ENCODE measurements around the gene PACRGL. TPM values are rescaled to one million over a fixed set of nuclear protein-coding genes. Genes with fewer than 3 reads are reported as not detected.

Gene PACRGL
- total RNA-seq, 1 experiment from 2014 or later = 14.9 TPM

- H3K36me3 Mint-ChIP-seq (ENCODE audit: insufficient read depth, unreplicated experiment) = no peaks in the 10 kb centered on the region
- TF ChIP-seq, protein P1, sequence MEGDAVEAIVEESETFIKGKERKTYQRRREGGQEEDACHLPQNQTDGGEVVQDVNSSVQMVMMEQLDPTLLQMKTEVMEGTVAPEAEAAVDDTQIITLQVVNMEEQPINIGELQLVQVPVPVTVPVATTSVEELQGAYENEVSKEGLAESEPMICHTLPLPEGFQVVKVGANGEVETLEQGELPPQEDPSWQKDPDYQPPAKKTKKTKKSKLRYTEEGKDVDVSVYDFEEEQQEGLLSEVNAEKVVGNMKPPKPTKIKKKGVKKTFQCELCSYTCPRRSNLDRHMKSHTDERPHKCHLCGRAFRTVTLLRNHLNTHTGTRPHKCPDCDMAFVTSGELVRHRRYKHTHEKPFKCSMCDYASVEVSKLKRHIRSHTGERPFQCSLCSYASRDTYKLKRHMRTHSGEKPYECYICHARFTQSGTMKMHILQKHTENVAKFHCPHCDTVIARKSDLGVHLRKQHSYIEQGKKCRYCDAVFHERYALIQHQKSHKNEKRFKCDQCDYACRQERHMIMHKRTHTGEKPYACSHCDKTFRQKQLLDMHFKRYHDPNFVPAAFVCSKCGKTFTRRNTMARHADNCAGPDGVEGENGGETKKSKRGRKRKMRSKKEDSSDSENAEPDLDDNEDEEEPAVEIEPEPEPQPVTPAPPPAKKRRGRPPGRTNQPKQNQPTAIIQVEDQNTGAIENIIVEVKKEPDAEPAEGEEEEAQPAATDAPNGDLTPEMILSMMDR (IDR thresholded peaks at IDR 0.05; ENCODE audit: insufficient read depth in 1 of 2, low read depth in 1 of 2, low read length in 1 of 2, severe bottlenecking in 1 of 2, unreplicated experiment in 1 of 2) = no peak
- Histone ChIP-seq H3K27me3 (replicated peaks; ENCODE audit: control insufficient read depth, insufficient read depth, low read length) (no peaks in the 10 kb centered on the region), H3K4me3 (ENCODE audit: low read depth, low read length) (no peak overlapping the region), H3K9me3 (no peaks in the 10 kb centered on the region), H3K36me3 (ENCODE audit: control insufficient read depth, insufficient read depth, low read length) (no peaks in the 10 kb centered on the region), H3K4me1 (peaks cover 12% of the 10 kb centered on the region; the same call in 1 of the 2 replicates)
- BruUV-seq (replicated peaks) = no TSS peak
- no peaks in the 10 kb centered on the region for H3K27me3 Mint-ChIP-seq (ENCODE audit: insufficient read depth, unreplicated experiment)
- no peaks in the 10 kb centered on the region for H3K9me3 Mint-ChIP-seq (ENCODE audit: unreplicated experiment)
- H3K4me1 Mint-ChIP-seq (ENCODE audit: low read depth, unreplicated experiment) = no peaks in the 10 kb centered on the region
- no peak for DNase-seq
- no peak overlapping the region for H3K27ac Mint-ChIP-seq (ENCODE audit: unreplicated experiment)
- ChIA-PET CTCF (no interaction called here), POLR2A (no interaction called here)
- intact Hi-C loops (cut with micrococcal nuclease; ENCODE audit: unreplicated experiment) = no loop called here
- H3K4me3 Mint-ChIP-seq (ENCODE audit: unreplicated experiment) = no peak overlapping the region
Measured at GRCh38 chr4:20662851-20663250, 37.4 kb upstream of the PACRGL start.

DNA sequence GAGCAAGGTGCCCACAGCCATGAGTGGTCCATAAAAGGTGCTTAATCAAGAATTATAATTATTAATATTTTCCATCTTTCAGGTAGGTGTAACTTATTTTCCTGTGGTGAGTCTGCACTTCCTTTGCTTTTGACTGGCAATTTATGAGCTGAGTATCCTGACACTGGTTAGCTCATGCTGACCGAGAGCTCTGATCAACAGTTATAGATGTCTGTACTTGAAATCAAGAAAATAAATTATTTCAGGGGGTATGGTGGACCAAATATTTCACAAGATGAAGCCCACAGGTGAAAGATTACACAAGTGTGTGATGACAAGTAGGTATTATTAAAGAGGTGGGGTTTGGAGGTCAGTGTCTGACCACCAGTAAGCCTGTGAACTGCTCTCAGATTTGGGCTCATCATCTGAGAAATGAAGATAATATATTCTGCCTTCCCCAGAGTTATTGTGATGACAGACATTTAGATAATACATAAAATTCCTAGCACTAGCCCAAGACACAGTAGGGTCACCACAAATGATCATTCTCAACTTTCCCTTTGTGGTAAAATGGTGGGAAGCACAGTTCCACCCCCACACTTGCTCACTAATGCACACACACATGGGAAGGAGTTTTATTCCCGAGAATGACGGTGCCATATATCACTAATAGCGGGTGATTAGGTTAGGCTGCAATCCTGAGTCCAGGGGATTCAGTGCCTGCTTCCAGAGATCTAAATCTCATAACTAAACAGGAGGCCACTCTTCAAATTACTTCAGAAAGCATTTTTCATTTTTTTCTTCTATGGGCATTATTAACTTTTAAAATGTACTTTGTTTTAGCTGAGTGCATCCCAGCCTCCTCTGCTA, 34.0 kb upstream of the PACRGL start:
- CTCF ChIA-PET = no interaction called here

DNA sequence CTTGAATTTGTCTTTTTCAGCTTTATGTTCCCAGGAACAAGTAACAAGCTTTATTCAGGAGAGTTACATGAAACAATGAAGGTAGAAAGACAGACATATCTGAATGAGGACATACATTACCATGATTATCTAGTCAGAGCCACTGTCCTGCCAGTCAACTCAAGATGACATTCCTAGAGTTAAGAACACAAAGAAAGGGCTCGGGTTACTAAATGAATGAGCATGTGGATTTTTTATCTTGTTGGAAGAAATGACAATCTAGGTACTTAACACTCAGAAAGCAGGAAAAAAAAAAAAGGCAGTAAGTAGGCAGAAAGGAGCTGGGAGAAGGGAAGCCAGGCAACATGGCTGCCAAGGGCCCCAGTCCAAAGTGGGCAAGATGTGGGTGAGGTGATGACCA, 28.0 kb upstream of the PACRGL start:
- peaks cover under 1% of the 10 kb centered on the region for H3K4me1 Mint-ChIP-seq (ENCODE audit: low read depth, unreplicated experiment)
- Histone ChIP-seq H3K27me3 (replicated peaks; ENCODE audit: control insufficient read depth, insufficient read depth, low read length) (no peaks in the 10 kb centered on the region), H3K36me3 (ENCODE audit: control insufficient read depth, insufficient read depth, low read length) (no peaks in the 10 kb centered on the region), H3K9me3 (no peaks in the 10 kb centered on the region), H3K4me1 (no peaks in the 10 kb centered on the region), H3K4me3 (ENCODE audit: low read depth, low read length) (no peak overlapping the region)
- H3K27me3 Mint-ChIP-seq (ENCODE audit: insufficient read depth, unreplicated experiment) = no peaks in the 10 kb centered on the region
- intact Hi-C loops (cut with micrococcal nuclease; ENCODE audit: unreplicated experiment) = no loop called here
- no peak for DNase-seq
- H3K27ac Mint-ChIP-seq (ENCODE audit: unreplicated experiment) = no peak overlapping the region
- no peaks in the 10 kb centered on the region for H3K9me3 Mint-ChIP-seq (ENCODE audit: unreplicated experiment)
- TF ChIP-seq, protein P1 (IDR thresholded peaks at IDR 0.05; ENCODE audit: insufficient read depth in 1 of 2, low read depth in 1 of 2, low read length in 1 of 2, severe bottlenecking in 1 of 2, unreplicated experiment in 1 of 2) = no peak
- ChIA-PET POLR2A (no interaction called here), CTCF (no interaction called here)
- no TSS peak for BruUV-seq (replicated peaks)
- no peaks in the 10 kb centered on the region for H3K36me3 Mint-ChIP-seq (ENCODE audit: insufficient read depth, unreplicated experiment)
- H3K4me3 Mint-ChIP-seq (ENCODE audit: unreplicated experiment) = no peak overlapping the region

More for the DNA sequence above, 34.0 kb upstream of the PACRGL start:
- H3K4me1 Mint-ChIP-seq (ENCODE audit: low read depth, unreplicated experiment) = no peaks in the 10 kb centered on the region
- H3K36me3 ChIP-seq (ENCODE audit: control insufficient read depth, insufficient read depth, low read length) = no peaks in the 10 kb centered on the region
- no TSS peak for BruUV-seq (replicated peaks)
- H3K36me3 Mint-ChIP-seq (ENCODE audit: insufficient read depth, unreplicated experiment) = no peaks in the 10 kb centered on the region
- no peak overlapping the region for H3K4me3 ChIP-seq (ENCODE audit: low read depth, low read length)
- no peak overlapping the region for H3K4me3 Mint-ChIP-seq (ENCODE audit: unreplicated experiment)
- POLR2A ChIA-PET = no interaction called here
- H3K9me3 ChIP-seq = no peaks in the 10 kb centered on the region
- DNase-seq = no peak
- no peaks in the 10 kb centered on the region for H3K27me3 Mint-ChIP-seq (ENCODE audit: insufficient read depth, unreplicated experiment)
- H3K4me1 ChIP-seq = no peaks in the 10 kb centered on the region
- no peaks in the 10 kb centered on the region for H3K27me3 ChIP-seq (replicated peaks; ENCODE audit: control insufficient read depth, insufficient read depth, low read length)
- TF ChIP-seq, protein P1 (IDR thresholded peaks at IDR 0.05; ENCODE audit: insufficient read depth in 1 of 2, low read depth in 1 of 2, low read length in 1 of 2, severe bottlenecking in 1 of 2, unreplicated experiment in 1 of 2) = no peak
- intact Hi-C loops (cut with micrococcal nuclease; ENCODE audit: unreplicated experiment) = no loop called here
- no peaks in the 10 kb centered on the region for H3K9me3 Mint-ChIP-seq (ENCODE audit: unreplicated experiment)
- H3K27ac Mint-ChIP-seq (ENCODE audit: unreplicated experiment) = no peak overlapping the region
